Measurements from ENCODE around the gene FAM124A.

FAM124A gene

GRCh38 chr13:51321836-51322235, 99.6 kb downstream of the FAM124A start:
- DNase-seq: no peak
- in situ Hi-C loops (cut with HindIII; ENCODE audit: low pct_ligation_motif_present, low pct_unique_long_range_greater_than_20kb, low sequenced_read_pairs): no loop called here

- no peak for DNase-seq
Observed at GRCh38 chr13:51322826-51323225, 100.6 kb downstream of the FAM124A start.

GRCh38 chr13:51323824-51324511, 101.8 kb downstream of the FAM124A start:
- no peak for DNase-seq
- in situ Hi-C loops (cut with HindIII; ENCODE audit: low pct_ligation_motif_present, low pct_unique_long_range_greater_than_20kb, low sequenced_read_pairs): no loop called here

More at GRCh38 chr13:51322826-51323225, 100.6 kb downstream of the FAM124A start:
- in situ Hi-C loops (cut with HindIII; ENCODE audit: low pct_ligation_motif_present, low pct_unique_long_range_greater_than_20kb, low sequenced_read_pairs): no loop called here

- DNase-seq: no peak
- in situ Hi-C loops (cut with HindIII; ENCODE audit: low pct_ligation_motif_present, low pct_unique_long_range_greater_than_20kb, low sequenced_read_pairs): no loop called here
Observed at GRCh38 chr13:51324714-51325420, 102.7 kb downstream of the FAM124A start.

GRCh38 chr13:51325837-51326236, 103.6 kb downstream of the FAM124A start:
- DNase-seq: no peak
- in situ Hi-C loops (cut with HindIII; ENCODE audit: low pct_ligation_motif_present, low pct_unique_long_range_greater_than_20kb, low sequenced_read_pairs): no loop called here

GRCh38 chr13:51326777-51327176, 104.6 kb downstream of the FAM124A start:
- in situ Hi-C loops (cut with HindIII; ENCODE audit: low pct_ligation_motif_present, low pct_unique_long_range_greater_than_20kb, low sequenced_read_pairs): no loop called here
- no peak for DNase-seq

GRCh38 chr13:51327961-51328360, 105.8 kb downstream of the FAM124A start:
- in situ Hi-C loops (cut with HindIII; ENCODE audit: low pct_ligation_motif_present, low pct_unique_long_range_greater_than_20kb, low sequenced_read_pairs): no loop called here

GRCh38 chr13:51328488-51328887, 106.3 kb downstream of the FAM124A start:
- in situ Hi-C loops (cut with HindIII; ENCODE audit: low pct_ligation_motif_present, low pct_unique_long_range_greater_than_20kb, low sequenced_read_pairs): no loop called here
- DNase-seq: no peak

More at GRCh38 chr13:51327961-51328360, 105.8 kb downstream of the FAM124A start:
- no peak for DNase-seq

GRCh38 chr13:51329606-51330005, 107.4 kb downstream of the FAM124A start:
- in situ Hi-C loops (cut with HindIII; ENCODE audit: low pct_ligation_motif_present, low pct_unique_long_range_greater_than_20kb, low sequenced_read_pairs): no loop called here
- DNase-seq: no peak

GRCh38 chr13:51330791-51331190, 108.6 kb downstream of the FAM124A start:
- DNase-seq: no peak
- in situ Hi-C loops (cut with HindIII; ENCODE audit: low pct_ligation_motif_present, low pct_unique_long_range_greater_than_20kb, low sequenced_read_pairs): no loop called here

GRCh38 chr13:51331354-51331861, 109.2 kb downstream of the FAM124A start:
- in situ Hi-C loops (cut with HindIII; ENCODE audit: low pct_ligation_motif_present, low pct_unique_long_range_greater_than_20kb, low sequenced_read_pairs): no loop called here
- no peak for DNase-seq

- in situ Hi-C loops (cut with HindIII; ENCODE audit: low pct_ligation_motif_present, low pct_unique_long_range_greater_than_20kb, low sequenced_read_pairs): no loop called here
- DNase-seq: no peak
Observed at GRCh38 chr13:51332566-51333361, 110.6 kb downstream of the FAM124A start.

- no peak for DNase-seq
- in situ Hi-C loops (cut with HindIII; ENCODE audit: low pct_ligation_motif_present, low pct_unique_long_range_greater_than_20kb, low sequenced_read_pairs): no loop called here
Observed at GRCh38 chr13:51333421-51333820, 111.2 kb downstream of the FAM124A start.

GRCh38 chr13:51333826-51334225, 111.6 kb downstream of the FAM124A start:
- in situ Hi-C loops (cut with HindIII; ENCODE audit: low pct_ligation_motif_present, low pct_unique_long_range_greater_than_20kb, low sequenced_read_pairs): no loop called here
- DNase-seq: no peak
